A549 treated with DMSO at 1 μM for 4 hours (cell line): ENCODE results near the gene RPL35. TPM values are rescaled to one million over a fixed set of nuclear protein-coding genes. Genes with fewer than 3 reads are reported as not detected.

ENCODE experiments used
- total RNA-seq: library from RNA; stranded (reverse); fragments of 200-300 nt; extraction: Qiagen RNA extraction; gene quantifications from 5 replicates; pipeline ENCODE4 v1.2.3, GENCODE V29; 2022; ENCODE audit warnings: low read depth

RPL35 gene
- total RNA-seq, result 2,809 to 3,011 TPM (median 2,836 TPM) in 5 replicates

GRCh38 chr9:124861342-124862229 is at the start of gene RPL35, which contains the start of gene ARPC5L:
TSS of gene RPL35 (minus strand) at chr9:124861957. CDS start at chr9:124861912, 45 bp downstream.
TSS of gene ARPC5L (plus strand) at chr9:124862130. CDS start at chr9:124869291, 7,161 bp downstream.

GRCh38 chr9:124852829-124853531 is 8.8 kb downstream of the RPL35 start, which contains the start of gene WDR38:
TSS of gene WDR38 (plus strand) at chr9:124853460. CDS start at chr9:124853532, 72 bp downstream.

Other genes with a start within 250 kb of the RPL35 start
- 1.7 to 2.0 TPM (median 1.9 TPM) in 5 replicates for gene NR6A1, start 90.6 kb downstream of the RPL35 start, total RNA-seq
- gene OLFML2A, start 84.8 kb downstream of the RPL35 start, total RNA-seq, result 17.4 to 26.2 TPM (median 23.6 TPM) in 5 replicates
- 0.07 to 0.15 TPM (median 0.09 TPM) in 3 of 5 replicates, not detected in the others for gene WDR38, start 8.5 kb downstream of the RPL35 start, total RNA-seq
- 61.1 to 81.9 TPM (median 68.6 TPM) in 5 replicates for gene ARPC5L, start 173 bp upstream of the RPL35 start, total RNA-seq
- 10.0 to 12.3 TPM (median 10.8 TPM) in 5 replicates for gene GOLGA1, start 79.1 kb upstream of the RPL35 start, total RNA-seq